HCEC 1CT (cell line): Measurements from ENCODE around the gene SLC6A3.

Source experiments
- DNase-seq: peaks from one replicate; pipeline ENCODE4 v3.0.0-alpha.2; 2017

Gene SLC6A3

GRCh38 chr5:1344975-1345838 is 100.0 kb downstream of the SLC6A3 start, which contains the start of gene CLPTM1L:
CLPTM1L (minus strand) TSS chr5:1345099; CDS start chr5:1344841, 258 bp downstream.
- peak; percentile 79 for DNase-seq

DNA sequence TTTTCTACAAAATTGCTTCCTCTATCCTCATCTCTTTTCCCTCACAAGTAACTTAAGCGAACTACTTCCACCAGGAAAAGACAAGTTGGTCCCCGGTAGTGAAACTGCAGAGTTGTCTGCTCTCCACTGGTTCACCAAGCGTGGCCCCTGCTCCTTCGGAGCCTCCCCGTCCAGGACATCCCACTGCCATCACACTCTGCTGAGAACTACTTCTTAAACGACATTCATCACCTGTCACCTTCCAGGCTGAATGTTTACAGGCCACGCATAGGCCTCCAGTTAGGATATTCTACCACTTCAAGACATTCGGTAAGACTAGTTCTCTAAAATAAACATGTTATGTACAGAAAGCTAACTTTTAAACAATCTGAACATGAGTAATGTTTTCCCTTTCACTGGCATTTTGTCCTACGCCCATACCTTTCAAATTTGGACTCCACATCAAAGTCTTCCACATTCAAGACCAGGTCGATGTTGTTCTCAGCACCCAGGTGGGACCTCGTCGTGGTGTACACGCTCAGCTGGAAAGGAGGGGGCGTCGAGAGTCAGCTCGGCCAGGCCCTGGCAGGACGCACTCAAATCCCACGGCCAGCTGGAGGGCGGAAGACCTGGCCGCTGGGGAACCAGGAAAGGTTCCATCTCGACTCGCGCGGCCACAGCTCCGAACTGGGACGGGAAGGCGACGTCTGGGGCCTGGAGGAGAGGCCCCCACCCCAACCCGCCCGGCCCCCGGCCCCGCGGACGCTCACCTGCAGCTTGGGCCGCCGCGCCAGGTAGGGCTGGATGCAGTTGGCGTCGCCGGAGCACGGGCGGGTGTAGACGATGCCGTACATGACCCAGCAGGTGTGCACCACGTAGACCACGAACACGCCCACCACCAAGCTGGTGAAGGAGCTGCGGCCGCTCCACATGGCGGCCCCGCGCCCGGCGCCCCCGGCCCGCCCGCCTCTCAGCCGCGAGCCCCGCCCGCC is 101.0 kb downstream of the SLC6A3 start:
- no peak for DNase-seq

DNA sequence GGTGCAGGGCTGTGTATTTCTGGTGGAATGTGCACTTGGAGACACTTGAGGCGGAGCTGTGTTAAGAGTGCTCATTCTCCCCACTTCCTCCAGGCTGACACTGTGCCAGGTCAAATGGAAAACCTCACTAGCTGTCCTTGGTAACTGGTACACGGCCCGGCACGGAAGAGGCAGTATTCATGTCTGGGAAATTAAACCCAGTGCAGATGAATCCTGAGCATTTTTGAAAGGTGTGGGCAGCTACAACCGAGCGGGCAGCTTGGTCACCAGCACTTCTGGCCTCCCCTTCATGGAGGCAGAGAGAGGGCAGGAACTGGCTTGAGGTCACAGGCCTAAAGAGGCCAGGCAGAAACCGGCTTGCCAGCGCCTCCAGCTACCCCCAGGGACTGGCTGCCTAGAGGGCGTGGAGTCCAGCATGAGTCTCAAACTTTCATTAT is 101.9 kb downstream of the SLC6A3 start:
- DNase-seq, result no peak
